Measurements from ENCODE around the gene HS3ST3B1. TPM values are rescaled to one million over a fixed set of nuclear protein-coding genes. Genes with fewer than 3 reads are reported as not detected.
A peak's percentile ranks its signal among the peaks of the same experiment; 100 is the strongest.

HS3ST3B1 gene
- total and polyA plus RNA-seq, 4 experiments from 2014 or later: 6.0 to 40.5 (median 25.6) TPM

GRCh38 chr17:14341866-14342265 is 41.0 kb downstream of the HS3ST3B1 start:
- H3K27me3 Mint-ChIP-seq: no peaks in the 10 kb centered on the region
- intact Hi-C loops (cut with micrococcal nuclease): no loop called here
- peaks cover 36 to 59% (median 50%) of the 10 kb centered on the region in 4 donors for H3K4me1 Mint-ChIP-seq

GRCh38 chr17:14346801-14347200 is 45.9 kb downstream of the HS3ST3B1 start:
- CTCF ChIA-PET (ENCODE audit: partially characterized antibody): no interaction called here
- intact Hi-C loops (cut with micrococcal nuclease): no loop called here

More at GRCh38 chr17:14341866-14342265, 41.0 kb downstream of the HS3ST3B1 start:
- Histone ChIP-seq H3K27me3 (ENCODE audit: insufficient read depth, low read length) (no peaks in the 10 kb centered on the region), H3K4me1 (ENCODE audit: insufficient read depth, low read length) (peaks cover 44% of the 10 kb centered on the region), H3K36me3 (ENCODE audit: insufficient read depth, low read length) (peaks cover 16% of the 10 kb centered on the region), H3K9me3 (ENCODE audit: control insufficient read depth in 1 of 2, low read length in 2 of 2) (no peaks in the 10 kb centered on the region), H3K27ac (ENCODE audit: low read depth, low read length) (no peak overlapping the region), H3K4me3 (ENCODE audit: low read length in 2 of 2) (no peak overlapping the region)
- ChIA-PET CTCF (ENCODE audit: partially characterized antibody) (no interaction called here), POLR2A (ENCODE audit: partially characterized antibody) (interaction anchor here (0.8 kb wide), 1 partner anchor 40 kb away, joined by 3 read pairs; no protein-coding TSS in a partner anchor)
- peaks cover 33 to 42% of the 10 kb centered on the region in 2 donors for H3K36me3 Mint-ChIP-seq
- H3K27ac Mint-ChIP-seq: peak overlapping the region in 2 of 7 donors; percentile 86 to 88
- peak overlapping the region in 1 of 8 donors; percentile 35 for H3K4me3 Mint-ChIP-seq
- no peak for DNase-seq
- H3K9me3 Mint-ChIP-seq: peaks cover 0 to 2% (median 0%) of the 10 kb centered on the region in 8 donors

GRCh38 chr17:14351493-14351892 is 50.6 kb downstream of the HS3ST3B1 start:
- peak overlapping the region in 1 of 7 donors; percentile 46 for H3K27ac Mint-ChIP-seq
- CTCF ChIA-PET (ENCODE audit: partially characterized antibody): interaction anchor here (0.5 to 0.6 kb wide), 2 partner anchors 296 to 306 kb away, joined by 3 read pairs; no protein-coding TSS in a partner anchor

More at GRCh38 chr17:14346801-14347200, 45.9 kb downstream of the HS3ST3B1 start:
- H3K36me3 Mint-ChIP-seq: peaks cover 50 to 58% of the 10 kb centered on the region in 2 donors
- H3K4me1 ChIP-seq (ENCODE audit: insufficient read depth, low read length): no peaks in the 10 kb centered on the region
- H3K4me3 Mint-ChIP-seq: no peak overlapping the region
- H3K9me3 Mint-ChIP-seq: peaks cover 0 to 2% (median 0%) of the 10 kb centered on the region in 8 donors
- no peaks in the 10 kb centered on the region for H3K9me3 ChIP-seq (ENCODE audit: control insufficient read depth in 1 of 2, low read length in 2 of 2)
- POLR2A ChIA-PET (ENCODE audit: partially characterized antibody): interaction anchor here (2.2 kb wide), 1 partner anchor 82 kb away, joined by 5 read pairs; no protein-coding TSS in a partner anchor
- H3K36me3 ChIP-seq (ENCODE audit: insufficient read depth, low read length): peaks cover 37% of the 10 kb centered on the region
- no peaks in the 10 kb centered on the region for H3K27me3 Mint-ChIP-seq
- H3K27ac ChIP-seq (ENCODE audit: low read depth, low read length): no peak overlapping the region
- peaks cover 6 to 31% (median 18%) of the 10 kb centered on the region in 4 donors for H3K4me1 Mint-ChIP-seq
- no peaks in the 10 kb centered on the region for H3K27me3 ChIP-seq (ENCODE audit: insufficient read depth, low read length)
- peak overlapping the region in 2 of 7 donors; percentile 43 to 72 for H3K27ac Mint-ChIP-seq
- no peak overlapping the region for H3K4me3 ChIP-seq (ENCODE audit: low read length in 2 of 2)
- DNase-seq: no peak

GRCh38 chr17:14352136-14352535 is 51.3 kb downstream of the HS3ST3B1 start:
- Mint-ChIP-seq H3K4me1 (peaks cover 3 to 28% (median 14%) of the 10 kb centered on the region in 4 donors), H3K9me3 (peaks cover 0 to 1% (median 0%) of the 10 kb centered on the region in 8 donors), H3K27me3 (no peaks in the 10 kb centered on the region), H3K36me3 (peaks cover 25 to 32% of the 10 kb centered on the region in 2 donors), H3K27ac (peak overlapping the region in 1 of 7 donors; percentile 46), H3K4me3 (no peak overlapping the region)
- no peak for DNase-seq
- CTCF ChIA-PET (ENCODE audit: partially characterized antibody): interaction anchor here (0.6 kb wide), 1 partner anchor 305 kb away, joined by 3 read pairs; no protein-coding TSS in a partner anchor
- no peaks in the 10 kb centered on the region for H3K27me3 ChIP-seq (ENCODE audit: insufficient read depth, low read length)
- no peak overlapping the region for H3K4me3 ChIP-seq (ENCODE audit: low read length in 2 of 2)
- no peak overlapping the region for H3K27ac ChIP-seq (ENCODE audit: low read depth, low read length)
- no peaks in the 10 kb centered on the region for H3K4me1 ChIP-seq (ENCODE audit: insufficient read depth, low read length)
- H3K36me3 ChIP-seq (ENCODE audit: insufficient read depth, low read length): peaks cover 20% of the 10 kb centered on the region
- intact Hi-C loops (cut with micrococcal nuclease): no loop called here
- no peaks in the 10 kb centered on the region for H3K9me3 ChIP-seq (ENCODE audit: control insufficient read depth in 1 of 2, low read length in 2 of 2)
- POLR2A ChIA-PET (ENCODE audit: partially characterized antibody): interaction anchor here (1.0 kb wide), 1 partner anchor 76 kb away, joined by 3 read pairs; no protein-coding TSS in a partner anchor

More at GRCh38 chr17:14351493-14351892, 50.6 kb downstream of the HS3ST3B1 start:
- POLR2A ChIA-PET (ENCODE audit: partially characterized antibody): interaction anchor here (1.0 kb wide), 1 partner anchor 77 kb away, joined by 3 read pairs; no protein-coding TSS in a partner anchor
- Mint-ChIP-seq H3K4me3 (no peak overlapping the region), H3K9me3 (peaks cover 0 to 1% (median 0%) of the 10 kb centered on the region in 8 donors), H3K4me1 (peaks cover 4 to 29% (median 16%) of the 10 kb centered on the region in 4 donors), H3K27me3 (no peaks in the 10 kb centered on the region), H3K36me3 (peaks cover 28 to 38% of the 10 kb centered on the region in 2 donors)
- no peaks in the 10 kb centered on the region for H3K27me3 ChIP-seq (ENCODE audit: insufficient read depth, low read length)
- no peak for DNase-seq
- intact Hi-C loops (cut with micrococcal nuclease): no loop called here
- H3K4me1 ChIP-seq (ENCODE audit: insufficient read depth, low read length): no peaks in the 10 kb centered on the region
- no peak overlapping the region for H3K27ac ChIP-seq (ENCODE audit: low read depth, low read length)
- H3K9me3 ChIP-seq (ENCODE audit: control insufficient read depth in 1 of 2, low read length in 2 of 2): no peaks in the 10 kb centered on the region
- no peak overlapping the region for H3K4me3 ChIP-seq (ENCODE audit: low read length in 2 of 2)
- H3K36me3 ChIP-seq (ENCODE audit: insufficient read depth, low read length): peaks cover 24% of the 10 kb centered on the region

GRCh38 chr17:14353861-14354474 is 53.1 kb downstream of the HS3ST3B1 start:
- DNase-seq: no peak
- Histone ChIP-seq H3K4me3 (ENCODE audit: low read length in 2 of 2) (no peak overlapping the region), H3K27me3 (ENCODE audit: insufficient read depth, low read length) (no peaks in the 10 kb centered on the region), H3K9me3 (ENCODE audit: control insufficient read depth in 1 of 2, low read length in 2 of 2) (no peaks in the 10 kb centered on the region), H3K4me1 (ENCODE audit: insufficient read depth, low read length) (peaks cover under 1% of the 10 kb centered on the region), H3K27ac (ENCODE audit: low read depth, low read length) (no peak overlapping the region), H3K36me3 (ENCODE audit: insufficient read depth, low read length) (peaks cover 3% of the 10 kb centered on the region)
- ChIA-PET POLR2A (ENCODE audit: partially characterized antibody) (no interaction called here), CTCF (ENCODE audit: partially characterized antibody) (interaction anchor here (1.2 kb wide), 1 partner anchor 73 kb away, joined by 3 read pairs; no protein-coding TSS in a partner anchor)
- intact Hi-C loops (cut with micrococcal nuclease): no loop called here
- Mint-ChIP-seq H3K27ac (no peak overlapping the region), H3K36me3 (peaks cover 6 to 13% of the 10 kb centered on the region in 2 donors), H3K9me3 (peaks cover 0 to 1% (median 0%) of the 10 kb centered on the region in 8 donors), H3K4me3 (no peak overlapping the region), H3K4me1 (peaks cover 0 to 17% (median 8%) of the 10 kb centered on the region in 4 donors), H3K27me3 (no peaks in the 10 kb centered on the region)

GRCh38 chr17:14354807-14355206 is 53.9 kb downstream of the HS3ST3B1 start:
- peaks cover 5 to 23% (median 14%) of the 10 kb centered on the region in 4 donors for H3K4me1 Mint-ChIP-seq
- ChIA-PET POLR2A (ENCODE audit: partially characterized antibody) (no interaction called here), CTCF (ENCODE audit: partially characterized antibody) (interaction anchor here (1.2 kb wide), 1 partner anchor 73 kb away, joined by 3 read pairs; no protein-coding TSS in a partner anchor)
- Histone ChIP-seq H3K4me1 (ENCODE audit: insufficient read depth, low read length) (peaks cover 9% of the 10 kb centered on the region), H3K4me3 (ENCODE audit: low read length in 2 of 2) (no peak overlapping the region), H3K9me3 (ENCODE audit: control insufficient read depth in 1 of 2, low read length in 2 of 2) (no peaks in the 10 kb centered on the region), H3K27ac (ENCODE audit: low read depth, low read length) (no peak overlapping the region), H3K36me3 (ENCODE audit: insufficient read depth, low read length) (no peaks in the 10 kb centered on the region), H3K27me3 (ENCODE audit: insufficient read depth, low read length) (no peaks in the 10 kb centered on the region)
- H3K27me3 Mint-ChIP-seq: no peaks in the 10 kb centered on the region
- H3K27ac Mint-ChIP-seq: no peak overlapping the region
- H3K4me3 Mint-ChIP-seq: no peak overlapping the region
- H3K9me3 Mint-ChIP-seq: peaks cover 0 to 1% (median 0%) of the 10 kb centered on the region in 8 donors
- intact Hi-C loops (cut with micrococcal nuclease): no loop called here
- no peak for DNase-seq
- peaks cover 6% of the 10 kb centered on the region in 2 donors for H3K36me3 Mint-ChIP-seq

- Histone ChIP-seq H3K4me3 (ENCODE audit: low read length in 2 of 2) (no peak overlapping the region), H3K9me3 (ENCODE audit: control insufficient read depth in 1 of 2, low read length in 2 of 2) (no peaks in the 10 kb centered on the region), H3K36me3 (ENCODE audit: insufficient read depth, low read length) (no peaks in the 10 kb centered on the region), H3K27ac (ENCODE audit: low read depth, low read length) (no peak overlapping the region), H3K27me3 (ENCODE audit: insufficient read depth, low read length) (no peaks in the 10 kb centered on the region), H3K4me1 (ENCODE audit: insufficient read depth, low read length) (peaks cover 10% of the 10 kb centered on the region)
- H3K27me3 Mint-ChIP-seq: no peaks in the 10 kb centered on the region
- H3K4me1 Mint-ChIP-seq: peaks cover 5 to 19% (median 13%) of the 10 kb centered on the region in 4 donors
- H3K27ac Mint-ChIP-seq: no peak overlapping the region
- peaks cover 0 to 1% (median 0%) of the 10 kb centered on the region in 8 donors for H3K9me3 Mint-ChIP-seq
- ChIA-PET POLR2A (ENCODE audit: partially characterized antibody) (no interaction called here), CTCF (ENCODE audit: partially characterized antibody) (no interaction called here)
- no peak for DNase-seq
- no peaks in the 10 kb centered on the region for H3K36me3 Mint-ChIP-seq
- intact Hi-C loops (cut with micrococcal nuclease): no loop called here
- no peak overlapping the region for H3K4me3 Mint-ChIP-seq
These were observed 54.7 kb downstream of the HS3ST3B1 start for GRCh38 chr17:14355556-14355955.

All from CD4-positive, alpha-beta memory T cell (primary cell).